Measurements from ENCODE around the gene PLIN5.

The PLIN5 gene

DNA sequence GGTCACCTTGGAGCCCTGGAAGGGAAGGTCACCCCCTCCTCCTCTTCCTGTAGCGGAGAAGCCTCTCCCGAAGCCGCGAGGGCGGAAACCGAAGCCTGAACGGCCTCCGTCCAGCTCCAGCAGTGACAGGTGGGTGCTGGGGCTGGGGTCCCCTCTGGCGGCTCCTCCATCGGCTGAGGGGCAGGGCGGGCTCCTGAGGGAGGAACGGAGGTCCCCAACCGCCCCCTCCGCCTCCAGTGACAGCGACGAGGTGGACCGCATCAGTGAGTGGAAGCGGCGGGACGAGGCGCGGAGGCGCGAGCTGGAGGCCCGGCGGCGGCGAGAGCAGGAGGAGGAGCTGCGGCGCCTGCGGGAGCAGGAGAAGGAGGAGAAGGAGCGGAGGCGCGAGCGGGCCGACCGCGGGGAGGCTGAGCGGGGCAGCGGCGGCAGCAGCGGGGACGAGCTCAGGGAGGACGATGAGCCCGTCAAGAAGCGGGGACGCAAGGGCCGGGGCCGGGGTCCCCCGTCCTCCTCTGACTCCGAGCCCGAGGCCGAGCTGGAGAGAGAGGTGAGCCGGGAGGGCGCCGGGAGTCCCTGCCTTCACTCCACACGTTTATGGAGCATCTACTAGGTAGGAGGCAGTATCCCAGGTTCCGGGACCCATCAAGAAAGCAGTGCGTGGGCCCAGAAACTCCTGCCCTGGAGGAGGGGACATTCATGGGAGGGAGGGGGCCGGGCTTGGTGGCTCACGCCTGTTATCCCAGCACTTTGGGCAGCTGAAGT lies 40.9 kb downstream of the PLIN5 start:
- Histone ChIP-seq H2BK5ac (ENCODE audit: low read length) (no peak overlapping the region), H2BK15ac (replicated peaks; ENCODE audit: low read depth) (no peak overlapping the region), H2AK5ac (ENCODE audit: low read length) (no peak overlapping the region), H2BK120ac (ENCODE audit: low read depth, low read length) (no peak overlapping the region), H3K27me3 (ENCODE audit: insufficient read depth, low read length, poor library complexity) (no peaks in the 10 kb centered on the region), H3K4me1 (ENCODE audit: control insufficient read depth, low read depth, low read length) (no peaks in the 10 kb centered on the region), H4K5ac (ENCODE audit: low read length) (no peak overlapping the region), H3K18ac (ENCODE audit: low read length) (no peak overlapping the region), H3K9ac (ENCODE audit: low read length) (no peak overlapping the region), H3K4me3 (ENCODE audit: low read length) (no peak overlapping the region), H3K4ac (ENCODE audit: low read depth, low read length) (no peak overlapping the region), H4K8ac (ENCODE audit: low read depth, low read length) (no peak overlapping the region), H3K23ac (ENCODE audit: low read length) (no peak overlapping the region), H3K36me3 (ENCODE audit: control insufficient read depth, insufficient read depth, low read length) (peaks cover 14% of the 10 kb centered on the region), H3K79me1 (ENCODE audit: low read length) (peaks cover 2% of the 10 kb centered on the region), H3K56ac (ENCODE audit: low read length) (no peak overlapping the region), H3K27ac (ENCODE audit: low read depth, low read length) (no peak overlapping the region), H3K79me2 (ENCODE audit: control insufficient read depth, insufficient read depth, low read length) (no peaks in the 10 kb centered on the region), H3K4me2 (ENCODE audit: low read length) (no peak overlapping the region)
- DNase-seq = no peak
- no CpG with 5 or more reads among the region's 61 CpGs for WGBS (ENCODE audit: extremely low coverage, insufficient coverage, low lambda C conversion rate)

DNA sequence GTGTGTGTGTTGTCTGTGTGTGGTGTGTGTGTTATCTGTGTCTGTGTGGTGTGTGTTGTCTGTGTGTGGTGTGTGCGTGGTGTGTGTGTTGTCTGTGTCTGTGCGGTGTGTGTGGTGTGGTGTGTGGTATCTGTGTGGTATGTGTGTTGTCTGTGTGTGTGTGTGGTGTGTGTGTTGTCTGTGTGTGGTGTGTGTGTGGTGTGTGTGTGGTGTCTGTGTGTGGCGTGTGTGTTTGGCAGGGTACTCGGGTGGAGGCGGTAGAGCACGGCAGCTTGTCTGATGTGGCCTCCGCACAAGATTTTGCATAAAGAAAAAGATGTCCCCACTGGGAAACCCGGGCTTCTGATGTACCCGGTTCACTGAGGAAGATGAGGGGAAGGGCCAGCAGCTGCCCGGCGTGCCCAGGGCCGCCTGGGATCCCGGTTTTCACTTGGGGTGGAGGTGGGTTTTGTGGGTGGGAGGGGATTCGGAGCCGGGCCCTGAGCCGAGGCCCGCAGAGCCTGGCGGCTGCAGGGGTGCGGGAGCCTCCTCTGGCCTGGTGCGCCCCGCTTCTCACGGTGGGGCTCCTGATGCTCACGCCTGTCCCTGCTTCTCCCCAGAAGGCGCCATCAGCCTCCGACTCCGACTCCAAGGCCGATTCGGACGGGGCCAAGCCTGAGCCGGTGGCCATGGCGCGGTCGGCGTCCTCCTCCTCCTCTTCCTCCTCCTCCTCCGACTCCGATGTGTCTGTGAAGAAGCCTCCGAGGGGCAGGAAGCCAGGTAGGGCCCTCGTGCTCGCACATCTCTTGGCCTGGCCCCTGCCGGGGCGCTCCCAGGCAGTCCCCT lies 41.7 kb downstream of the PLIN5 start:
- Histone ChIP-seq H3K18ac (ENCODE audit: low read length) (no peak overlapping the region), H2BK120ac (ENCODE audit: low read depth, low read length) (no peak overlapping the region), H2BK15ac (replicated peaks; ENCODE audit: low read depth) (no peak overlapping the region), H3K27ac (ENCODE audit: low read depth, low read length) (no peak overlapping the region), H3K4me2 (ENCODE audit: low read length) (no peak overlapping the region), H3K79me1 (ENCODE audit: low read length) (peaks cover 2% of the 10 kb centered on the region), H3K56ac (ENCODE audit: low read length) (no peak overlapping the region), H2BK5ac (ENCODE audit: low read length) (no peak overlapping the region), H3K4me3 (ENCODE audit: low read length) (no peak overlapping the region), H4K8ac (ENCODE audit: low read depth, low read length) (no peak overlapping the region), H3K36me3 (ENCODE audit: control insufficient read depth, insufficient read depth, low read length) (peaks cover 14% of the 10 kb centered on the region), H2AK5ac (ENCODE audit: low read length) (no peak overlapping the region), H4K5ac (ENCODE audit: low read length) (no peak overlapping the region), H3K4ac (ENCODE audit: low read depth, low read length) (no peak overlapping the region), H3K4me1 (ENCODE audit: control insufficient read depth, low read depth, low read length) (no peaks in the 10 kb centered on the region), H3K79me2 (ENCODE audit: control insufficient read depth, insufficient read depth, low read length) (no peaks in the 10 kb centered on the region), H3K23ac (ENCODE audit: low read length) (no peak overlapping the region), H3K9ac (ENCODE audit: low read length) (no peak overlapping the region), H3K27me3 (ENCODE audit: insufficient read depth, low read length, poor library complexity) (no peaks in the 10 kb centered on the region)
- DNase-seq = no peak
- WGBS (ENCODE audit: extremely low coverage, insufficient coverage, low lambda C conversion rate) = no CpG with 5 or more reads among the region's 41 CpGs

DNA sequence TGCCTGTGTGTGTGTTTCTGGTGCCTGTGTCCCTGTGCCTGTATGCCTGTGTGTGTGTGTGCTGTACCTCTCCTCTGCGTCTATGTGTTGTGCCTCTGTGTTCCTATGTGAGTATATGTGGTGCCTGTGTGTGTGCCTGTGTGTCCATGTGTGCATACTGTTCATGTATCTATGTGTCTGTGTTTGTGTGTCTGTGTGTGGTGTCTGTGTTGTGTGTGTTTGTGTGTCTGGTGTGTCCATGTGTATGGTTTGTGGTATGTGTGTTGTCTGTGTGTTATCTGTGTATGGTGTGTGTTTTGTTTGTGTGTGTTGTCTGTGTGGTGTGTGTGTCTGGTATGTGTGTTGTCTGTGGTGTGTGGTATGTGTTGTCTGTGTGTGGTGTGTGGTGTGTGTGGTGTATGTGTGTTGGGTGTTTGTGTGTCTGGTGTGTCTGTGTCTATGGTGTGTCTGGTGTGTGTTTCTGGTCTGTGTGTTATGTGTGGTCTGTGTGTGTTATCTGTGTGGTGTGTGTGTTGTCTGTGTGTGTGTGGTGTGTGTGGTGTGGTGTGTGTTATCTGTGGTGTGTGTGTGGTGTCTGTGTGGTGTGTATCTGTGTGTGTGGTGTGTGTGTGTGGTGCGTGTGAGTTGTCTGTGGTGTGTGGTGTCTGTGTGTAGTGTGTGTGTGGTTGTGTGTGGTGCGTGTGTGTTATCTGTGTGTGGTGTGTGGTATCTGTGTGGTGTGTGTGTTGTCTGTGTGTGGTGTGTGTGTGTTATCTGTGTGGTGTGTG lies 42.5 kb downstream of the PLIN5 start:
- no peak overlapping the region for H3K27ac ChIP-seq (ENCODE audit: low read depth, low read length)
- no peak overlapping the region for H4K5ac ChIP-seq (ENCODE audit: low read length)
- H3K79me2 ChIP-seq (ENCODE audit: control insufficient read depth, insufficient read depth, low read length) = no peaks in the 10 kb centered on the region
- no peak overlapping the region for H3K4me3 ChIP-seq (ENCODE audit: low read length)
- no peaks in the 10 kb centered on the region for H3K27me3 ChIP-seq (ENCODE audit: insufficient read depth, low read length, poor library complexity)
- no peak overlapping the region for H3K23ac ChIP-seq (ENCODE audit: low read length)
- no peak for DNase-seq
- no peak overlapping the region for H2BK5ac ChIP-seq (ENCODE audit: low read length)
- H2AK5ac ChIP-seq (ENCODE audit: low read length) = no peak overlapping the region
- H2BK120ac ChIP-seq (ENCODE audit: low read depth, low read length) = no peak overlapping the region
- peaks cover 12% of the 10 kb centered on the region for H3K36me3 ChIP-seq (ENCODE audit: control insufficient read depth, insufficient read depth, low read length)
- H4K8ac ChIP-seq (ENCODE audit: low read depth, low read length) = no peak overlapping the region
- H3K4ac ChIP-seq (ENCODE audit: low read depth, low read length) = no peak overlapping the region
- no peak overlapping the region for H2BK15ac ChIP-seq (replicated peaks; ENCODE audit: low read depth)
- peaks cover 2% of the 10 kb centered on the region for H3K79me1 ChIP-seq (ENCODE audit: low read length)
- no peak overlapping the region for H3K4me2 ChIP-seq (ENCODE audit: low read length)
- no peak overlapping the region for H3K56ac ChIP-seq (ENCODE audit: low read length)
- H3K18ac ChIP-seq (ENCODE audit: low read length) = no peak overlapping the region
- no peaks in the 10 kb centered on the region for H3K4me1 ChIP-seq (ENCODE audit: control insufficient read depth, low read depth, low read length)
- WGBS (ENCODE audit: extremely low coverage, insufficient coverage, low lambda C conversion rate) = no CpG with 5 or more reads among the region's 3 CpGs
- H3K9ac ChIP-seq (ENCODE audit: low read length) = no peak overlapping the region

DNA sequence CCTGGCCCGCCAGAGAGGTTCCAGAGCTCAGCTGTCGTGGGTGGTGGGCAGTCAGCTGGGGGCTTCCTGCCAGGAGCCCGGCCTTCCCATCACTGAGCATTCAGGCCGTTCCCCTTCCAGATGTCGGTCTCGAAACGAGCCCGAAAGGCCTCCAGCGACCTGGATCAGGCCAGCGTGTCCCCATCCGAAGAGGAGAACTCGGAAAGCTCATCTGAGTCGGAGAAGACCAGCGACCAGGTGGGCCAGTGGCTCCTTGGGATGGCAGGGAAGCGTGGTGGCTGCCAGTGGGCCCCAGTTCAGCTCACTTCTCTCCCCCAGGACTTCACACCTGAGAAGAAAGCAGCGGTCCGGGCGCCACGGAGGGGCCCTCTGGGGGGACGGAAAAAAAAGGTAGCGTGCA lies 43.6 kb downstream of the PLIN5 start:
- H3K27me3 ChIP-seq (ENCODE audit: insufficient read depth, low read length, poor library complexity) = no peaks in the 10 kb centered on the region
- H3K27ac ChIP-seq (ENCODE audit: low read depth, low read length) = no peak overlapping the region
- no peak overlapping the region for H3K18ac ChIP-seq (ENCODE audit: low read length)
- H3K36me3 ChIP-seq (ENCODE audit: control insufficient read depth, insufficient read depth, low read length) = peaks cover 11% of the 10 kb centered on the region
- no peak overlapping the region for H2BK15ac ChIP-seq (replicated peaks; ENCODE audit: low read depth)
- H3K4me3 ChIP-seq (ENCODE audit: low read length) = no peak overlapping the region
- H3K56ac ChIP-seq (ENCODE audit: low read length) = no peak overlapping the region
- no CpG with 5 or more reads among the region's 21 CpGs for WGBS (ENCODE audit: extremely low coverage, insufficient coverage, low lambda C conversion rate)
- no peak overlapping the region for H3K4ac ChIP-seq (ENCODE audit: low read depth, low read length)
- H3K9ac ChIP-seq (ENCODE audit: low read length) = no peak overlapping the region
- H2AK5ac ChIP-seq (ENCODE audit: low read length) = no peak overlapping the region
- no peak overlapping the region for H2BK120ac ChIP-seq (ENCODE audit: low read depth, low read length)
- DNase-seq = no peak
- H3K4me2 ChIP-seq (ENCODE audit: low read length) = no peak overlapping the region
- H3K79me2 ChIP-seq (ENCODE audit: control insufficient read depth, insufficient read depth, low read length) = no peaks in the 10 kb centered on the region
- H4K8ac ChIP-seq (ENCODE audit: low read depth, low read length) = no peak overlapping the region
- peaks cover 2% of the 10 kb centered on the region for H3K79me1 ChIP-seq (ENCODE audit: low read length)
- no peak overlapping the region for H3K23ac ChIP-seq (ENCODE audit: low read length)
- H4K5ac ChIP-seq (ENCODE audit: low read length) = no peak overlapping the region
- H3K4me1 ChIP-seq (ENCODE audit: control insufficient read depth, low read depth, low read length) = no peaks in the 10 kb centered on the region
- no peak overlapping the region for H2BK5ac ChIP-seq (ENCODE audit: low read length)

DNA sequence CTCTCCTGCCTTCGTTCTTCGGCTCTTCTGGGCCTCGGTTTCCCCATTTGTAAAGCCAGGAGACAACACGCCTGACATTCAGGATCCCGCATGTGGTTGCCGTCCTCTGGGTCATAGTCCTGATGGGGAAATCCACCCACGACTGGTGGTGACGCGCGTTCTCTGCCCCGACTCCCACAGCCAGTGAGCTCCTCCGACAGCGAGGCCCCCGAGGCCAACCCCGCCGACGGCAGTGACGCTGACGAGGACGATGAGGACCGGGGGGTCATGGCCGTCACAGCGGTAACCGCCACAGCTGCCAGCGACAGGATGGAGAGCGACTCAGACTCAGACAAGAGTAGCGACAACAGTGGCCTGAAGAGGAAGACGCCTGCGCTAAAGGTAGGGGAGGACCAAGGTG lies 46.5 kb downstream of the PLIN5 start:
- Histone ChIP-seq H3K4me1 (ENCODE audit: control insufficient read depth, low read depth, low read length) (no peaks in the 10 kb centered on the region), H4K8ac (ENCODE audit: low read depth, low read length) (no peak overlapping the region), H2AK5ac (ENCODE audit: low read length) (no peak overlapping the region), H2BK15ac (replicated peaks; ENCODE audit: low read depth) (no peak overlapping the region), H2BK5ac (ENCODE audit: low read length) (no peak overlapping the region), H3K36me3 (ENCODE audit: control insufficient read depth, insufficient read depth, low read length) (peaks cover 8% of the 10 kb centered on the region), H3K27me3 (ENCODE audit: insufficient read depth, low read length, poor library complexity) (no peaks in the 10 kb centered on the region), H3K79me1 (ENCODE audit: low read length) (peaks cover 2% of the 10 kb centered on the region), H3K27ac (ENCODE audit: low read depth, low read length) (no peak overlapping the region), H3K4me2 (ENCODE audit: low read length) (no peak overlapping the region), H3K4ac (ENCODE audit: low read depth, low read length) (no peak overlapping the region), H2BK120ac (ENCODE audit: low read depth, low read length) (no peak overlapping the region), H4K5ac (ENCODE audit: low read length) (no peak overlapping the region), H3K4me3 (ENCODE audit: low read length) (no peak overlapping the region), H3K18ac (ENCODE audit: low read length) (no peak overlapping the region), H3K9ac (ENCODE audit: low read length) (no peak overlapping the region), H3K23ac (ENCODE audit: low read length) (no peak overlapping the region), H3K56ac (ENCODE audit: low read length) (no peak overlapping the region), H3K79me2 (ENCODE audit: control insufficient read depth, insufficient read depth, low read length) (no peaks in the 10 kb centered on the region)
- DNase-seq = no peak
- no CpG with 5 or more reads among the region's 29 CpGs for WGBS (ENCODE audit: extremely low coverage, insufficient coverage, low lambda C conversion rate)

Data from mesendoderm (in vitro differentiated cells).